Memory B cell (primary cell): ENCODE data around the gene SF3B6.
"Not testable (repeated sequence)": the region's sequence is repeated elsewhere in the genome, so short reads cannot be mapped to it uniquely, and the experiment has no call there.

Source experiments
- ATAC-seq: fragments of 150-1000 bp; cut with Tn5 transposase; 2 replicates; pipeline ENCODE4 v1.10.0; 2021; ENCODE audit warnings: low read depth, mild to moderate bottlenecking, moderate library complexity
- DNase-seq, 2 donors: peaks; one replicate each; pipeline ENCODE4 v3.0.0; 2022; ENCODE audit warnings: low spot score in 2 of 2
- H3K27ac Mint-ChIP-seq: one replicate; pipeline ENCODE4 v1.8.0; 2022; ENCODE audit warnings: mild to moderate bottlenecking, moderate library complexity, mixed read lengths
- H3K27me3 Mint-ChIP-seq: one replicate; pipeline ENCODE4 v1.8.0; 2022; ENCODE audit warnings: mixed read lengths
- H3K36me3 Mint-ChIP-seq: one replicate; pipeline ENCODE4 v1.8.0; 2022; ENCODE audit warnings: mild to moderate bottlenecking, mixed read lengths
- H3K4me1 Mint-ChIP-seq: one replicate; pipeline ENCODE4 v1.8.0; 2022; ENCODE audit warnings: mixed read lengths
- H3K4me3 Mint-ChIP-seq: one replicate; pipeline ENCODE4 v1.8.0; 2022; ENCODE audit warnings: mild to moderate bottlenecking, moderate library complexity, mixed read lengths
- H3K9me3 Mint-ChIP-seq: one replicate; pipeline ENCODE4 v1.8.0; 2022; ENCODE audit warnings: mixed read lengths

The SF3B6 gene

GRCh38 chr2:24052951-24053350 lies 23.2 kb downstream of the SF3B6 start:
- H3K9me3 Mint-ChIP-seq = no peaks in the 10 kb centered on the region

GRCh38 chr2:24051833-24052232 lies 24.3 kb downstream of the SF3B6 start:
- Mint-ChIP-seq H3K27ac (no peak overlapping the region), H3K4me1 (peaks cover 6% of the 10 kb centered on the region), H3K9me3 (no peaks in the 10 kb centered on the region), H3K4me3 (no peak overlapping the region), H3K27me3 (no peaks in the 10 kb centered on the region), H3K36me3 (no peaks in the 10 kb centered on the region)
- no peak for DNase-seq
- no peak for ATAC-seq

More at GRCh38 chr2:24052951-24053350, 23.2 kb downstream of the SF3B6 start:
- DNase-seq (no peak), ATAC-seq (no peak)
- H3K4me1 Mint-ChIP-seq = peaks cover 2% of the 10 kb centered on the region
- no peak overlapping the region for H3K27ac Mint-ChIP-seq
- no peaks in the 10 kb centered on the region for H3K36me3 Mint-ChIP-seq
- no peaks in the 10 kb centered on the region for H3K27me3 Mint-ChIP-seq
- no peak overlapping the region for H3K4me3 Mint-ChIP-seq

GRCh38 chr2:24050041-24050979 lies 25.8 kb downstream of the SF3B6 start:
- peak in 1 of 2 donors; percentile 22 for DNase-seq
- H3K27ac Mint-ChIP-seq = no peak overlapping the region
- peaks cover 10% of the 10 kb centered on the region for H3K4me1 Mint-ChIP-seq
- H3K36me3 Mint-ChIP-seq = no peaks in the 10 kb centered on the region
- H3K4me3 Mint-ChIP-seq = peak overlapping the region; percentile 82
- no peak for ATAC-seq
- H3K9me3 Mint-ChIP-seq = no peaks in the 10 kb centered on the region
- no peaks in the 10 kb centered on the region for H3K27me3 Mint-ChIP-seq

GRCh38 chr2:24049485-24050021 lies 26.6 kb downstream of the SF3B6 start, which contains the start of gene FKBP1B:
FKBP1B (plus strand) TSS chr2:24049741; CDS start chr2:24049850, 109 bp downstream.
- Mint-ChIP-seq H3K4me1 (peaks cover 13% of the 10 kb centered on the region), H3K4me3 (peak within 1 kb of the TSS; percentile 82), H3K27ac (no peak within 1 kb of the TSS), H3K27me3 (no peaks in the 10 kb centered on the region), H3K9me3 (no peaks in the 10 kb centered on the region), H3K36me3 (no peaks in the 10 kb centered on the region)
- DNase-seq = peak; percentile 27 to 39
- peak; percentile 11 for ATAC-seq

- peaks cover 13% of the 10 kb centered on the region for H3K4me1 Mint-ChIP-seq
- H3K27me3 Mint-ChIP-seq = no peaks in the 10 kb centered on the region
- no peak for DNase-seq
- H3K9me3 Mint-ChIP-seq = no peaks in the 10 kb centered on the region
- ATAC-seq = no peak
- H3K4me3 Mint-ChIP-seq = peak overlapping the region; percentile 82
- H3K27ac Mint-ChIP-seq = no peak overlapping the region
- no peaks in the 10 kb centered on the region for H3K36me3 Mint-ChIP-seq
Measured at GRCh38 chr2:24048769-24049484, 27.2 kb downstream of the SF3B6 start.

GRCh38 chr2:24047703-24048033 lies 28.5 kb downstream of the SF3B6 start:
- H3K4me1 Mint-ChIP-seq = peaks cover 15% of the 10 kb centered on the region
- H3K4me3 Mint-ChIP-seq = peak overlapping the region; percentile 91
- DNase-seq (no peak), ATAC-seq (no peak)
- peaks cover 2% of the 10 kb centered on the region for H3K36me3 Mint-ChIP-seq
- H3K27me3 Mint-ChIP-seq = no peaks in the 10 kb centered on the region
- H3K27ac Mint-ChIP-seq = peak overlapping the region; percentile 89
- H3K9me3 Mint-ChIP-seq = no peaks in the 10 kb centered on the region

- Mint-ChIP-seq H3K9me3 (no peaks in the 10 kb centered on the region), H3K36me3 (peaks cover 2% of the 10 kb centered on the region), H3K27ac (peak within 1 kb of the TSS; percentile 89), H3K4me3 (peak within 1 kb of the TSS; percentile 91), H3K27me3 (no peaks in the 10 kb centered on the region), H3K4me1 (peaks cover 15% of the 10 kb centered on the region)
- DNase-seq (peak; percentile 72 to 86), ATAC-seq (peak; percentile 98)
Measured at GRCh38 chr2:24046930-24047702, 29.0 kb downstream of the SF3B6 start, which contains the start of gene WDCP. WDCP (minus strand) TSS chr2:24047391; CDS start chr2:24039494, 7,897 bp downstream.

GRCh38 chr2:24046599-24046929 lies 29.6 kb downstream of the SF3B6 start:
- Mint-ChIP-seq H3K9me3 (no peaks in the 10 kb centered on the region), H3K27ac (no peak overlapping the region), H3K27me3 (no peaks in the 10 kb centered on the region), H3K36me3 (peaks cover 2% of the 10 kb centered on the region), H3K4me3 (no peak overlapping the region), H3K4me1 (peaks cover 15% of the 10 kb centered on the region)
- DNase-seq = no peak
- ATAC-seq = no peak

- H3K4me3 Mint-ChIP-seq = peak overlapping the region; percentile 4
- DNase-seq (no peak), ATAC-seq (no peak)
- H3K36me3 Mint-ChIP-seq = peaks cover 2% of the 10 kb centered on the region
- H3K9me3 Mint-ChIP-seq = no peaks in the 10 kb centered on the region
- H3K4me1 Mint-ChIP-seq = peaks cover 15% of the 10 kb centered on the region
- H3K27ac Mint-ChIP-seq = no peak overlapping the region
- H3K27me3 Mint-ChIP-seq = no peaks in the 10 kb centered on the region
Measured at GRCh38 chr2:24045511-24046508, 30.3 kb downstream of the SF3B6 start.

GRCh38 chr2:24043133-24043532 lies 33.0 kb downstream of the SF3B6 start:
- peaks cover 12% of the 10 kb centered on the region for H3K36me3 Mint-ChIP-seq
- not testable (repeated sequence) for H3K9me3 Mint-ChIP-seq, DNase-seq, H3K27ac Mint-ChIP-seq, H3K4me3 Mint-ChIP-seq, ATAC-seq, H3K27me3 Mint-ChIP-seq
- H3K4me1 Mint-ChIP-seq = peaks cover 15% of the 10 kb centered on the region

GRCh38 chr2:24040511-24040910 lies 35.6 kb downstream of the SF3B6 start:
- H3K4me1 Mint-ChIP-seq = peaks cover 14% of the 10 kb centered on the region
- H3K4me3 Mint-ChIP-seq = no peak overlapping the region
- no peak overlapping the region for H3K27ac Mint-ChIP-seq
- peaks cover 16% of the 10 kb centered on the region for H3K36me3 Mint-ChIP-seq
- ATAC-seq (no peak), DNase-seq (no peak)
- no peaks in the 10 kb centered on the region for H3K27me3 Mint-ChIP-seq
- H3K9me3 Mint-ChIP-seq = no peaks in the 10 kb centered on the region

GRCh38 chr2:24038786-24039499 lies 37.2 kb downstream of the SF3B6 start:
- Mint-ChIP-seq H3K4me3 (no peak overlapping the region), H3K9me3 (no peaks in the 10 kb centered on the region), H3K36me3 (peaks cover 16% of the 10 kb centered on the region), H3K4me1 (peaks cover 10% of the 10 kb centered on the region), H3K27me3 (no peaks in the 10 kb centered on the region), H3K27ac (no peak overlapping the region)
- ATAC-seq (no peak), DNase-seq (no peak)
